HEK293 (cell line): ENCODE measurements around the gene DNAJB8.

Experiments
- CTCF ChIA-PET: fragments of 350-600 bp; formaldehyde crosslinking; extraction: SDS; loops from one replicate; lab custom pipeline; 2021; ENCODE audit warnings: antibody characterized with exemption; lab: Yijun Ruan, JAX
- POLR2A ChIA-PET: fragments of 300-600 bp; formaldehyde crosslinking; extraction: SDS; loops from one replicate; lab custom pipeline; 2020; ENCODE audit warnings: antibody characterized with exemption, inconsistent platforms; lab: Yijun Ruan, JAX
- H3K27ac ChIP-seq: fragments of 200-500 bp; sonication (Bioruptor generic); 2 replicates; pipeline ENCODE4 v1.5.1; 2014; ENCODE audit warnings: low read depth, low read length, control low read depth, inconsistent platforms; ENCODE audit errors: extremely low read depth
- H3K36me3 ChIP-seq, 2 experiments: fragments of 200-500 bp in 1 of 2; sonication (Bioruptor generic) in 1 of 2; 1 replicate in 1 of 2; 2 replicates in 1 of 2; pipeline ENCODE4 v1.5.1; 2014 to 2017; ENCODE audit warnings: inconsistent platforms in 2 of 2, low read length in 2 of 2; ENCODE audit not compliant: control insufficient read depth in 2 of 2, insufficient read depth in 1 of 2
- H3K4me1 ChIP-seq: fragments of 200-500 bp; sonication (Bioruptor generic); 2 replicates; pipeline ENCODE4 v1.5.1; 2014; ENCODE audit warnings: mild to moderate bottlenecking, low read length, inconsistent platforms; ENCODE audit not compliant: control insufficient read depth, insufficient read depth
- H3K4me3 ChIP-seq: 2 replicates; pipeline ENCODE4 v1.5.1; 2011; ENCODE audit warnings: low read depth, mild to moderate bottlenecking, control low read depth, low read length, moderate library complexity
- H3K9me3 ChIP-seq: fragments of 200-500 bp; sonication (Bioruptor generic); 2 replicates; pipeline ENCODE4 v1.5.1; 2014; ENCODE audit warnings: low read depth, low read length, inconsistent platforms; ENCODE audit not compliant: control insufficient read depth, insufficient read depth
- AEBP2 ChIP-seq: fragments of 450-650 bp; formaldehyde crosslinking; IDR thresholded peaks from 2 replicates; pipeline ENCODE4 v1.5.1; 2016; ENCODE audit warnings: missing biosample characterization, missing genetic modification characterization, borderline replicate concordance
- PRDM2 ChIP-seq: fragments of 450-650 bp; formaldehyde crosslinking; IDR thresholded peaks from 2 replicates; pipeline ENCODE4 v1.5.1; 2016; ENCODE audit warnings: missing biosample characterization, missing genetic modification characterization, borderline replicate concordance
- RBAK ChIP-seq: fragments of 450-650 bp; formaldehyde crosslinking; IDR thresholded peaks from 2 replicates; pipeline ENCODE4 v1.5.1; 2016; ENCODE audit warnings: missing biosample characterization, missing genetic modification characterization
- SP3 ChIP-seq: fragments of 450-650 bp; formaldehyde crosslinking; IDR thresholded peaks from 2 replicates; pipeline ENCODE4 v1.5.1; 2016; ENCODE audit warnings: missing biosample characterization, missing genetic modification characterization
- ZBTB48 ChIP-seq: fragments of 450-650 bp; formaldehyde crosslinking; IDR thresholded peaks from 2 replicates; pipeline ENCODE4 v1.5.1; 2016; ENCODE audit warnings: missing biosample characterization, missing genetic modification characterization
- ZEB2 ChIP-seq: fragments of 450-650 bp; formaldehyde crosslinking; IDR thresholded peaks from 2 replicates; pipeline ENCODE4 v1.5.1; 2016; ENCODE audit warnings: missing biosample characterization, missing genetic modification characterization
- ZNF10 ChIP-seq: fragments of 450-650 bp; formaldehyde crosslinking; IDR thresholded peaks from 2 replicates; pipeline ENCODE4 v1.5.1; 2017; ENCODE audit warnings: missing biosample characterization, missing genetic modification characterization
- ZNF121 ChIP-seq: fragments of 450-650 bp; formaldehyde crosslinking; IDR thresholded peaks from 2 replicates; pipeline ENCODE4 v1.5.1; 2016; ENCODE audit warnings: missing biosample characterization, missing genetic modification characterization
- ZNF133 ChIP-seq: fragments of 450-650 bp; formaldehyde crosslinking; IDR thresholded peaks from 2 replicates; pipeline ENCODE4 v1.5.1; 2016; ENCODE audit warnings: missing biosample characterization, missing genetic modification characterization
- ZNF138 ChIP-seq: fragments of 450-650 bp; formaldehyde crosslinking; IDR thresholded peaks from 2 replicates; pipeline ENCODE4 v1.5.1; 2016; ENCODE audit warnings: missing biosample characterization, missing genetic modification characterization, borderline replicate concordance
- ZNF140 ChIP-seq: fragments of 450-650 bp; formaldehyde crosslinking; IDR thresholded peaks from 2 replicates; pipeline ENCODE4 v1.5.1; 2016; ENCODE audit warnings: missing biosample characterization, missing genetic modification characterization
- ZNF184 ChIP-seq: fragments of 450-650 bp; IDR thresholded peaks from 2 replicates; pipeline ENCODE4 v1.5.1; 2018; ENCODE audit warnings: missing biosample characterization, mild to moderate bottlenecking, missing genetic modification characterization
- ZNF354C ChIP-seq: fragments of 450-650 bp; formaldehyde crosslinking; IDR thresholded peaks from 2 replicates; pipeline ENCODE4 v1.5.1; 2016; ENCODE audit warnings: missing biosample characterization, missing genetic modification characterization, low read depth, borderline replicate concordance
- ZNF366 ChIP-seq: fragments of 450-650 bp; formaldehyde crosslinking; conservative IDR thresholded peaks from 2 replicates; pipeline ENCODE4 v1.5.1; 2016; ENCODE audit warnings: missing biosample characterization, missing genetic modification characterization
- ZNF416 ChIP-seq: fragments of 450-650 bp; formaldehyde crosslinking; IDR thresholded peaks from 2 replicates; pipeline ENCODE4 v1.5.1; 2016; ENCODE audit warnings: missing biosample characterization, missing genetic modification characterization
- ZNF426 ChIP-seq: fragments of 450-650 bp; formaldehyde crosslinking; IDR thresholded peaks from 2 replicates; pipeline ENCODE4 v1.5.1; 2017; ENCODE audit warnings: missing biosample characterization, missing genetic modification characterization, mild to moderate bottlenecking, inconsistent platforms, moderate library complexity
- ZNF501 ChIP-seq: fragments of 450-650 bp; formaldehyde crosslinking; IDR thresholded peaks from 2 replicates; pipeline ENCODE4 v1.5.1; 2016; ENCODE audit warnings: missing biosample characterization, missing genetic modification characterization
- ZNF514 ChIP-seq: fragments of 450-650 bp; formaldehyde crosslinking; IDR thresholded peaks from 2 replicates; pipeline ENCODE4 v1.5.1; 2016; ENCODE audit warnings: missing biosample characterization, missing genetic modification characterization
- ZNF530 ChIP-seq: fragments of 450-650 bp; formaldehyde crosslinking; IDR thresholded peaks from 2 replicates; pipeline ENCODE4 v1.5.1; 2016; ENCODE audit warnings: low read depth, missing biosample characterization, missing genetic modification characterization
- ZNF555 ChIP-seq: fragments of 450-650 bp; formaldehyde crosslinking; conservative IDR thresholded peaks from 2 replicates; pipeline ENCODE4 v1.5.1; 2017; ENCODE audit warnings: missing biosample characterization, mild to moderate bottlenecking, missing genetic modification characterization, inconsistent platforms
- ZNF561 ChIP-seq: fragments of 450-650 bp; IDR thresholded peaks from 2 replicates; pipeline ENCODE4 v1.5.1; 2018; ENCODE audit warnings: missing biosample characterization, missing genetic modification characterization, borderline replicate concordance
- ZNF596 ChIP-seq: fragments of 450-650 bp; IDR thresholded peaks from 2 replicates; pipeline ENCODE4 v1.5.0; 2018; ENCODE audit warnings: missing biosample characterization, mild to moderate bottlenecking, missing genetic modification characterization, moderate library complexity
- ZNF629 ChIP-seq: fragments of 450-650 bp; formaldehyde crosslinking; IDR thresholded peaks from 2 replicates; pipeline ENCODE4 v1.5.1; 2017; ENCODE audit warnings: missing biosample characterization, missing genetic modification characterization
- ZNF664 ChIP-seq: fragments of 450-650 bp; formaldehyde crosslinking; IDR thresholded peaks from 2 replicates; pipeline ENCODE4 v1.5.1; 2016; ENCODE audit warnings: missing biosample characterization, missing genetic modification characterization
- ZNF768 ChIP-seq: fragments of 450-650 bp; formaldehyde crosslinking; IDR thresholded peaks from 2 replicates; pipeline ENCODE4 v1.5.1; 2018; ENCODE audit warnings: missing biosample characterization, mild to moderate bottlenecking, missing genetic modification characterization
- ZNF785 ChIP-seq: fragments of 450-650 bp; formaldehyde crosslinking; IDR thresholded peaks from 2 replicates; pipeline ENCODE4 v1.5.1; 2016; ENCODE audit warnings: missing biosample characterization, missing genetic modification characterization
- ZNF837 ChIP-seq: fragments of 450-650 bp; formaldehyde crosslinking; IDR thresholded peaks from 2 replicates; pipeline ENCODE4 v1.5.1; 2016; ENCODE audit warnings: missing biosample characterization, missing genetic modification characterization

Gene DNAJB8

GRCh38 chr3:128490650-128490914 is 23.9 kb upstream of the DNAJB8 start:
- H3K36me3 ChIP-seq = peaks cover 0 to 60% of the 10 kb centered on the region in 2 experiments; a peak in 1 of 3 replicates
- H3K27ac ChIP-seq = no peak overlapping the region
- no peak for TF ChIP-seq SP3
- TF ChIP-seq ZNF138 (tag by site-specific recombination) = no peak
- no peak for TF ChIP-seq RBAK (tag by site-specific recombination)
- TF ChIP-seq ZNF501 (tag by site-specific recombination) = no peak
- TF ChIP-seq ZNF416 (tag by site-specific recombination) = no peak
- no peak for TF ChIP-seq PRDM2 (tag by site-specific recombination)
- TF ChIP-seq ZNF596 (tag by site-specific recombination) = no peak
- TF ChIP-seq ZEB2 (tag by site-specific recombination) = no peak
- TF ChIP-seq ZNF354C (tag by site-specific recombination) = no peak
- TF ChIP-seq, all 188 proteins: peak for 0
- ChIA-PET CTCF (interaction anchor here (1.1 to 1.5 kb wide), 4 partner anchors 8 to 64 kb away, joined by 3 to 7 read pairs (median 4); no protein-coding TSS in a partner anchor), POLR2A (no interaction called here)
- H3K4me3 ChIP-seq = peak overlapping the region; percentile 71
- H3K4me1 ChIP-seq = no peaks in the 10 kb centered on the region; the same call in 1 of the 2 replicates
- H3K9me3 ChIP-seq = no peaks in the 10 kb centered on the region

GRCh38 chr3:128489927-128490649 is 23.4 kb upstream of the DNAJB8 start:
- POLR2A ChIA-PET = interaction anchor here (0.6 kb wide), 1 partner anchor 94 kb away, joined by 4 read pairs; no protein-coding TSS in a partner anchor
- TF ChIP-seq ZNF133 (tag by site-specific recombination) (no peak), ZNF366 (tag by site-specific recombination) (0 out of 2 replicates have a peak, but pooled peaks have one; percentile 8), ZNF768 (tag by site-specific recombination) (no peak), ZNF121 (tag by site-specific recombination) (no peak), ZBTB48 (peak; percentile 44; the same call in 1 of the 2 replicates), ZNF530 (tag by site-specific recombination) (no peak), ZNF416 (tag by site-specific recombination) (no peak), ZNF10 (no peak), ZNF629 (tag by site-specific recombination) (peak; percentile 42; the same call in 1 of the 2 replicates), ZNF426 (tag by site-specific recombination) (no peak), ZNF664 (no peak), ZNF514 (tag by site-specific recombination) (no peak), ZNF140 (no peak), AEBP2 (tag by site-specific recombination) (no peak), ZNF184 (tag by site-specific recombination) (no peak), ZNF837 (tag by site-specific recombination) (no peak), ZEB2 (tag by site-specific recombination) (peak; percentile 74; the same call in 1 of the 2 replicates), ZNF561 (tag by site-specific recombination) (no peak), ZNF785 (tag by site-specific recombination) (no peak), ZNF555 (tag by site-specific recombination) (no peak)

More at GRCh38 chr3:128489927-128490649, 23.4 kb upstream of the DNAJB8 start:
- Histone ChIP-seq H3K9me3 (no peaks in the 10 kb centered on the region), H3K4me3 (peak overlapping the region; percentile 71), H3K27ac (peak overlapping the region; percentile 81), H3K36me3 (peaks cover 0 to 62% of the 10 kb centered on the region in 2 experiments; a peak in 1 of 3 replicates), H3K4me1 (no peaks in the 10 kb centered on the region; the same call in 1 of the 2 replicates)
- CTCF ChIA-PET = interaction anchor here (1.1 to 1.5 kb wide), 5 partner anchors 9 to 256 kb away, joined by 3 to 7 read pairs (median 3); no protein-coding TSS in a partner anchor
